K562 (cell line): Measurements from ENCODE around the gene HSD3B7. TPM values are rescaled to one million over a fixed set of nuclear protein-coding genes. Genes with fewer than 3 reads are reported as not detected.
A peak's percentile ranks its signal among the peaks of the same experiment; 100 is the strongest.

Experiments used
- GABPB2 ChIP-seq: fragments of 250-450 bp; sonication (Bioruptor Pico); conservative IDR thresholded peaks from 2 replicates; pipeline ENCODE4 v1.5.1; 2021; ENCODE audit warnings: mild to moderate bottlenecking
- HNRNPLL ChIP-seq: fragments of 200-400 bp; formaldehyde crosslinking; IDR thresholded peaks from 2 replicates; pipeline ENCODE4 v1.6.1; 2017; ENCODE audit warnings: low read length, low read depth, mild to moderate bottlenecking; ENCODE audit not compliant: poor library complexity, severe bottlenecking
- LARP7 ChIP-seq: fragments of 450-650 bp; IDR thresholded peaks from 2 replicates; pipeline ENCODE4 v1.6.1; 2016
- MCM2 ChIP-seq: fragments of 450-650 bp; IDR thresholded peaks from 2 replicates; pipeline ENCODE4 v1.6.1; 2017; ENCODE audit warnings: low read depth, mild to moderate bottlenecking
- RB1 ChIP-seq: fragments of 450-650 bp; IDR thresholded peaks from 2 replicates; pipeline ENCODE4 v1.6.1; 2017; ENCODE audit warnings: low read depth, mild to moderate bottlenecking
- YBX1 ChIP-seq: fragments of 450-650 bp; IDR thresholded peaks from 2 replicates; pipeline ENCODE4 v1.7.1; 2016; ENCODE audit warnings: mild to moderate bottlenecking
- ZNF77 ChIP-seq: fragments of 250-450 bp; sonication (Bioruptor Pico); IDR thresholded peaks from 2 replicates; pipeline ENCODE4 v1.5.0; 2020
- polyA plus RNA-seq, 8 experiments: library from polyadenylated mRNA; depleted of rRNA in 4 of 8; stranded (reverse) in 5 of 8; unstranded in 3 of 8; fragments of >200 nt; fragmentation: Nextera tagmentation in 2 of 8; fragmentation: Illumina TruSeq in 1 of 8; extraction: Ambion mirVana in 2 of 8; extraction: Trizol in 1 of 8; gene quantifications; 2 replicates each; pipeline versions ENCODE4 v1.2.1 to v1.2.3, GENCODE V29; 2011 to 2014; ENCODE audit warnings: inconsistent platforms in 1 of 8, missing spikeins in 1 of 8
- total RNA-seq, 7 experiments: library from RNA; depleted of rRNA in 6 of 7; stranded (reverse); fragments of >200 nt in 6 of 7; fragmentation: Illumina TruSeq in 2 of 7; extraction: Trizol in 2 of 7; gene quantifications; 2 replicates each; pipeline versions ENCODE4 v1.2.1 to v1.2.3, GENCODE V29; 2011 to 2021; ENCODE audit warnings: low replicate concordance in 1 of 7
- TF ChIP-seq, protein P1 (sequence below): fragments of 450-650 bp; IDR thresholded peaks from 2 replicates; pipeline ENCODE4 v1.6.1; 2016; ENCODE audit warnings: mild to moderate bottlenecking, moderate library complexity
- TF ChIP-seq, protein P2 (sequence below): fragments of 450-650 bp; formaldehyde crosslinking; IDR thresholded peaks from 2 replicates; pipeline ENCODE4 v1.4.0; 2022; ENCODE audit warnings: missing genetic modification characterization
- TF ChIP-seq, protein P3 (sequence below): fragments of 450-650 bp; formaldehyde crosslinking; IDR thresholded peaks from 2 replicates; pipeline ENCODE4 v1.4.0; 2020; ENCODE audit warnings: mild to moderate bottlenecking, mixed read lengths
- TF ChIP-seq, protein P4 (sequence below): fragments of 250-450 bp; sonication (Bioruptor Pico); IDR thresholded peaks from 2 replicates; pipeline ENCODE4 v1.9.0; 2021; ENCODE audit warnings: mild to moderate bottlenecking

Gene HSD3B7
- total and polyA plus RNA-seq, 9 of the 15 experiments (the other 6 are each of a cell fraction or from before 2014, with no cell fraction given): 5.4 to 49.1 (median 23.0) TPM

DNA sequence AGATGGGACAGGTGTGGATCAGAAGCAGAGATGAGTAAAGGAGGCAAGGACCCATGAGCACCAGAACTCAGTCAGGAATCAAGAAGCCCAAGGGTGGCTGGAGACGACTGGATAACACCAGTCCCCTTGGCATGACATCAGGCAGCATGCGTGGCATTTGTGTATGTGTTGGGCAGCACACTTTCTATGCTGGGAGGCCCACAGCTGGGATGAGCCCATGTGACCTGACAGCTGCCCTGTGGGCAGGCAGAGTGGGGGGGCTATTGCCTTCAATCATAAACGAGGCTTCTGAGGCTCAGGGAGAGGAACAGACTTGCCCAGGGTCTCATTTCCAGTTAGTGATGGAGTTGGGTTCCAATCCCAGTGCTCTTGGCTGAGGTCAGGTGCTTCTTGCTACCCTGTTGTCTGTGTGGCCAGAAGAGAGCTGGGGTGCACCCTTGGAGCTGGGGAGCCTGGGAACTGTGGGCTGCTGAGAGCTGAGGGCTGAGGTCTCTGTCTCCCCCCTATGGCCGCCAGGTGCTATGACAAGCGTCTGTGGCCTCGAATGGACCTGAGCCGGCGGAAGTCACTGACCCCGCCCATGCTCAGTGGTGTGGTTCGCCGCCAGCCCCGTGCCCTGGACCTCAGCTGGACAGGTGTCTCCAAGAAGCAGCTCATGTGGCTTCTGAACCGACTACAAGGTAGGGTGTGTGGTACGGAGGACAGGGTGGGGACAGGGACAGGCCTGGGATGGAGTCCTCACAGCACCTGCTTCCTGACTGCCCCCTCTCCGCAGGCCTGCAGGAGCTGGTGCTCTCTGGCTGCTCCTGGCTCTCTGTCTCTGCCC is 43.2 kb upstream of the HSD3B7 start (continued):
- TF ChIP-seq, protein P1, sequence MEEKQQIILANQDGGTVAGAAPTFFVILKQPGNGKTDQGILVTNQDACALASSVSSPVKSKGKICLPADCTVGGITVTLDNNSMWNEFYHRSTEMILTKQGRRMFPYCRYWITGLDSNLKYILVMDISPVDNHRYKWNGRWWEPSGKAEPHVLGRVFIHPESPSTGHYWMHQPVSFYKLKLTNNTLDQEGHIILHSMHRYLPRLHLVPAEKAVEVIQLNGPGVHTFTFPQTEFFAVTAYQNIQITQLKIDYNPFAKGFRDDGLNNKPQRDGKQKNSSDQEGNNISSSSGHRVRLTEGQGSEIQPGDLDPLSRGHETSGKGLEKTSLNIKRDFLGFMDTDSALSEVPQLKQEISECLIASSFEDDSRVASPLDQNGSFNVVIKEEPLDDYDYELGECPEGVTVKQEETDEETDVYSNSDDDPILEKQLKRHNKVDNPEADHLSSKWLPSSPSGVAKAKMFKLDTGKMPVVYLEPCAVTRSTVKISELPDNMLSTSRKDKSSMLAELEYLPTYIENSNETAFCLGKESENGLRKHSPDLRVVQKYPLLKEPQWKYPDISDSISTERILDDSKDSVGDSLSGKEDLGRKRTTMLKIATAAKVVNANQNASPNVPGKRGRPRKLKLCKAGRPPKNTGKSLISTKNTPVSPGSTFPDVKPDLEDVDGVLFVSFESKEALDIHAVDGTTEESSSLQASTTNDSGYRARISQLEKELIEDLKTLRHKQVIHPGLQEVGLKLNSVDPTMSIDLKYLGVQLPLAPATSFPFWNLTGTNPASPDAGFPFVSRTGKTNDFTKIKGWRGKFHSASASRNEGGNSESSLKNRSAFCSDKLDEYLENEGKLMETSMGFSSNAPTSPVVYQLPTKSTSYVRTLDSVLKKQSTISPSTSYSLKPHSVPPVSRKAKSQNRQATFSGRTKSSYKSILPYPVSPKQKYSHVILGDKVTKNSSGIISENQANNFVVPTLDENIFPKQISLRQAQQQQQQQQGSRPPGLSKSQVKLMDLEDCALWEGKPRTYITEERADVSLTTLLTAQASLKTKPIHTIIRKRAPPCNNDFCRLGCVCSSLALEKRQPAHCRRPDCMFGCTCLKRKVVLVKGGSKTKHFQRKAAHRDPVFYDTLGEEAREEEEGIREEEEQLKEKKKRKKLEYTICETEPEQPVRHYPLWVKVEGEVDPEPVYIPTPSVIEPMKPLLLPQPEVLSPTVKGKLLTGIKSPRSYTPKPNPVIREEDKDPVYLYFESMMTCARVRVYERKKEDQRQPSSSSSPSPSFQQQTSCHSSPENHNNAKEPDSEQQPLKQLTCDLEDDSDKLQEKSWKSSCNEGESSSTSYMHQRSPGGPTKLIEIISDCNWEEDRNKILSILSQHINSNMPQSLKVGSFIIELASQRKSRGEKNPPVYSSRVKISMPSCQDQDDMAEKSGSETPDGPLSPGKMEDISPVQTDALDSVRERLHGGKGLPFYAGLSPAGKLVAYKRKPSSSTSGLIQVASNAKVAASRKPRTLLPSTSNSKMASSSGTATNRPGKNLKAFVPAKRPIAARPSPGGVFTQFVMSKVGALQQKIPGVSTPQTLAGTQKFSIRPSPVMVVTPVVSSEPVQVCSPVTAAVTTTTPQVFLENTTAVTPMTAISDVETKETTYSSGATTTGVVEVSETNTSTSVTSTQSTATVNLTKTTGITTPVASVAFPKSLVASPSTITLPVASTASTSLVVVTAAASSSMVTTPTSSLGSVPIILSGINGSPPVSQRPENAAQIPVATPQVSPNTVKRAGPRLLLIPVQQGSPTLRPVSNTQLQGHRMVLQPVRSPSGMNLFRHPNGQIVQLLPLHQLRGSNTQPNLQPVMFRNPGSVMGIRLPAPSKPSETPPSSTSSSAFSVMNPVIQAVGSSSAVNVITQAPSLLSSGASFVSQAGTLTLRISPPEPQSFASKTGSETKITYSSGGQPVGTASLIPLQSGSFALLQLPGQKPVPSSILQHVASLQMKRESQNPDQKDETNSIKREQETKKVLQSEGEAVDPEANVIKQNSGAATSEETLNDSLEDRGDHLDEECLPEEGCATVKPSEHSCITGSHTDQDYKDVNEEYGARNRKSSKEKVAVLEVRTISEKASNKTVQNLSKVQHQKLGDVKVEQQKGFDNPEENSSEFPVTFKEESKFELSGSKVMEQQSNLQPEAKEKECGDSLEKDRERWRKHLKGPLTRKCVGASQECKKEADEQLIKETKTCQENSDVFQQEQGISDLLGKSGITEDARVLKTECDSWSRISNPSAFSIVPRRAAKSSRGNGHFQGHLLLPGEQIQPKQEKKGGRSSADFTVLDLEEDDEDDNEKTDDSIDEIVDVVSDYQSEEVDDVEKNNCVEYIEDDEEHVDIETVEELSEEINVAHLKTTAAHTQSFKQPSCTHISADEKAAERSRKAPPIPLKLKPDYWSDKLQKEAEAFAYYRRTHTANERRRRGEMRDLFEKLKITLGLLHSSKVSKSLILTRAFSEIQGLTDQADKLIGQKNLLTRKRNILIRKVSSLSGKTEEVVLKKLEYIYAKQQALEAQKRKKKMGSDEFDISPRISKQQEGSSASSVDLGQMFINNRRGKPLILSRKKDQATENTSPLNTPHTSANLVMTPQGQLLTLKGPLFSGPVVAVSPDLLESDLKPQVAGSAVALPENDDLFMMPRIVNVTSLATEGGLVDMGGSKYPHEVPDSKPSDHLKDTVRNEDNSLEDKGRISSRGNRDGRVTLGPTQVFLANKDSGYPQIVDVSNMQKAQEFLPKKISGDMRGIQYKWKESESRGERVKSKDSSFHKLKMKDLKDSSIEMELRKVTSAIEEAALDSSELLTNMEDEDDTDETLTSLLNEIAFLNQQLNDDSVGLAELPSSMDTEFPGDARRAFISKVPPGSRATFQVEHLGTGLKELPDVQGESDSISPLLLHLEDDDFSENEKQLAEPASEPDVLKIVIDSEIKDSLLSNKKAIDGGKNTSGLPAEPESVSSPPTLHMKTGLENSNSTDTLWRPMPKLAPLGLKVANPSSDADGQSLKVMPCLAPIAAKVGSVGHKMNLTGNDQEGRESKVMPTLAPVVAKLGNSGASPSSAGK: no peak
- TF ChIP-seq MCM2 (no peak), GABPB2 (no peak), ZNF77 (CRISPR knock-in tag) (no peak), HNRNPLL (no peak), LARP7 (no peak), YBX1 (no peak), RB1 (peak; percentile 60; the same call in 1 of the 2 replicates)
- TF ChIP-seq, protein P2, sequence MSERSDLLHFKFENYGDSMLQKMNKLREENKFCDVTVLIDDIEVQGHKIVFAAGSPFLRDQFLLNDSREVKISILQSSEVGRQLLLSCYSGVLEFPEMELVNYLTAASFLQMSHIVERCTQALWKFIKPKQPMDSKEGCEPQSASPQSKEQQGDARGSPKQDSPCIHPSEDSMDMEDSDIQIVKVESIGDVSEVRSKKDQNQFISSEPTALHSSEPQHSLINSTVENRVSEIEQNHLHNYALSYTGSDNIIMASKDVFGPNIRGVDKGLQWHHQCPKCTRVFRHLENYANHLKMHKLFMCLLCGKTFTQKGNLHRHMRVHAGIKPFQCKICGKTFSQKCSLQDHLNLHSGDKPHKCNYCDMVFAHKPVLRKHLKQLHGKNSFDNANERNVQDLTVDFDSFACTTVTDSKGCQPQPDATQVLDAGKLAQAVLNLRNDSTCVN (CRISPR knock-in tag): no peak
- TF ChIP-seq, protein P3, sequence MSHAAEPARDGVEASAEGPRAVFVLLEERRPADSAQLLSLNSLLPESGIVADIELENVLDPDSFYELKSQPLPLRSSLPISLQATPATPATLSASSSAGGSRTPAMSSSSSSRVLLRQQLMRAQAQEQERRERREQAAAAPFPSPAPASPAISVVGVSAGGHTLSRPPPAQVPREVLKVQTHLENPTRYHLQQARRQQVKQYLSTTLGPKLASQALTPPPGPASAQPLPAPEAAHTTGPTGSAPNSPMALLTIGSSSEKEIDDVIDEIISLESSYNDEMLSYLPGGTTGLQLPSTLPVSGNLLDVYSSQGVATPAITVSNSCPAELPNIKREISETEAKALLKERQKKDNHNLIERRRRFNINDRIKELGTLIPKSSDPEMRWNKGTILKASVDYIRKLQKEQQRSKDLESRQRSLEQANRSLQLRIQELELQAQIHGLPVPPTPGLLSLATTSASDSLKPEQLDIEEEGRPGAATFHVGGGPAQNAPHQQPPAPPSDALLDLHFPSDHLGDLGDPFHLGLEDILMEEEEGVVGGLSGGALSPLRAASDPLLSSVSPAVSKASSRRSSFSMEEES (CRISPR knock-in tag): no peak
- TF ChIP-seq, protein P4, sequence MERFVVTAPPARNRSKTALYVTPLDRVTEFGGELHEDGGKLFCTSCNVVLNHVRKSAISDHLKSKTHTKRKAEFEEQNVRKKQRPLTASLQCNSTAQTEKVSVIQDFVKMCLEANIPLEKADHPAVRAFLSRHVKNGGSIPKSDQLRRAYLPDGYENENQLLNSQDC: no peak
